Vagina (tissue), 2 donors: ENCODE measurements around the gene CLMP. TPM values are rescaled to one million over a fixed set of nuclear protein-coding genes. Genes with fewer than 3 reads are reported as not detected.

Experiments
- DNase-seq, 2 donors: peaks; one replicate each; pipeline ENCODE4 v3.0.0-alpha.2; 2017; ENCODE audit errors: extremely low spot score in 2 of 2
- H3K27ac ChIP-seq: fragments of 200-600 bp; sonication (generic); one replicate; pipeline ENCODE4 v1.5.1; 2019
- H3K27me3 ChIP-seq: fragments of 200-600 bp; sonication (generic); one replicate; pipeline ENCODE4 v1.5.1; 2019
- H3K36me3 ChIP-seq, 2 donors: fragments of 200-600 bp; sonication (generic); one replicate each; pipeline ENCODE4 v1.5.1; 2017 to 2019
- H3K4me1 ChIP-seq: fragments of 200-600 bp; sonication (generic); one replicate; pipeline ENCODE4 v1.5.1; 2019
- H3K4me3 ChIP-seq, 2 donors: fragments of 200-600 bp; sonication (generic); 1 replicate in 1 of 2; 2 replicates in 1 of 2; pipeline ENCODE4 v1.5.1; 2016 to 2019
- H3K9me3 ChIP-seq: fragments of 200-600 bp; sonication (generic); one replicate; pipeline ENCODE4 v1.5.1; 2019
- POLR2A ChIP-seq, 2 donors: fragments of 450-650 bp; IDR thresholded peaks; one replicate each; pipeline ENCODE4 v1.6.1; 2017; ENCODE audit warnings: antibody characterized with exemption in 2 of 2, mild to moderate bottlenecking in 2 of 2, moderate library complexity in 2 of 2
- POLR2AphosphoS5 ChIP-seq, 2 donors: sonication (generic); formaldehyde crosslinking; IDR thresholded peaks; one replicate each; pipeline ENCODE4 v1.9.0; 2017; ENCODE audit warnings: antibody characterized with exemption in 2 of 2, mild to moderate bottlenecking in 2 of 2, low read depth in 1 of 2; ENCODE audit not compliant: insufficient read depth in 1 of 2
- intact Hi-C: fragments of 100-400 bp; cut with DNase I; formaldehyde crosslinking; loops from one replicate; pipeline ENCODE4 v1.15.1; 2023
- total RNA-seq: library from RNA; depleted of rRNA; stranded (reverse); fragments of >200 nt; gene quantifications from one replicate; pipeline ENCODE4 v1.2.3, GENCODE V29; 2016
- TF ChIP-seq, protein P1 (sequence below), 3 experiments: fragments of 450-650 bp in 2 of 3; fragments of 200-600 bp in 1 of 3; sonication (generic) in 1 of 3; IDR thresholded peaks; one replicate each; pipeline ENCODE4 v1.5.1; 2017 to 2019; ENCODE audit warnings: antibody characterized with exemption in 3 of 3, mild to moderate bottlenecking in 2 of 3, moderate library complexity in 2 of 3

Gene CLMP
- total RNA-seq, 1 donor from 2014 or later, result 99.4 TPM

DNA sequence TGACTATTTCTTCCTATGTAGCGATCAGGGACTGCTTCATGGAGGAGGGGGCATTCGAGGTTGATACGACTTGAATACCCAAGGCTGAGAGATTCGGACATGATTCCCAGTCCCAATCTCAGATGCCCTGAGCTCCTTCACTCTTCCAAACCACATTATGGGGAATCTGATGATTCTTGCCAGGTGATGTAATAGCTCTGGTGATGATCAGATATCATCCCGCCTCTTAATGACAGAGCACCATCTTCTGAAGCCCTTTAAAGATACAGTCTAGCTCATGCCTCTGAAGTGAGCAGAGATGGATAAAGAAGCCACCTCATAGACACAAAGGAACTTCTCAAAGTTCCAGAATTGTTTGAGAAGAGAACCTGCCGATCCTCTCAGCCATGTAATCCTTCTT, 8.9 kb upstream of the CLMP start:
- no peaks in the 10 kb centered on the region for H3K36me3 ChIP-seq
- DNase-seq, result peak in 1 of 2 donors; percentile 27
- H3K27me3 ChIP-seq, result no peaks in the 10 kb centered on the region
- intact Hi-C loops, result no loop called here
- no peak overlapping the region for H3K4me3 ChIP-seq
- H3K27ac ChIP-seq, result peak overlapping the region; percentile 15
- TF ChIP-seq POLR2A (IDR thresholded peaks at IDR 0.05) (no peak), POLR2AphosphoS5 (IDR thresholded peaks at IDR 0.05; ENCODE audit: insufficient read depth in 1 of 2, low read depth in 1 of 2) (no peak)
- TF ChIP-seq, protein P1, sequence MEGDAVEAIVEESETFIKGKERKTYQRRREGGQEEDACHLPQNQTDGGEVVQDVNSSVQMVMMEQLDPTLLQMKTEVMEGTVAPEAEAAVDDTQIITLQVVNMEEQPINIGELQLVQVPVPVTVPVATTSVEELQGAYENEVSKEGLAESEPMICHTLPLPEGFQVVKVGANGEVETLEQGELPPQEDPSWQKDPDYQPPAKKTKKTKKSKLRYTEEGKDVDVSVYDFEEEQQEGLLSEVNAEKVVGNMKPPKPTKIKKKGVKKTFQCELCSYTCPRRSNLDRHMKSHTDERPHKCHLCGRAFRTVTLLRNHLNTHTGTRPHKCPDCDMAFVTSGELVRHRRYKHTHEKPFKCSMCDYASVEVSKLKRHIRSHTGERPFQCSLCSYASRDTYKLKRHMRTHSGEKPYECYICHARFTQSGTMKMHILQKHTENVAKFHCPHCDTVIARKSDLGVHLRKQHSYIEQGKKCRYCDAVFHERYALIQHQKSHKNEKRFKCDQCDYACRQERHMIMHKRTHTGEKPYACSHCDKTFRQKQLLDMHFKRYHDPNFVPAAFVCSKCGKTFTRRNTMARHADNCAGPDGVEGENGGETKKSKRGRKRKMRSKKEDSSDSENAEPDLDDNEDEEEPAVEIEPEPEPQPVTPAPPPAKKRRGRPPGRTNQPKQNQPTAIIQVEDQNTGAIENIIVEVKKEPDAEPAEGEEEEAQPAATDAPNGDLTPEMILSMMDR (IDR thresholded peaks at IDR 0.05), result no peak
- no peaks in the 10 kb centered on the region for H3K9me3 ChIP-seq
- H3K4me1 ChIP-seq, result peaks cover 15% of the 10 kb centered on the region

DNA sequence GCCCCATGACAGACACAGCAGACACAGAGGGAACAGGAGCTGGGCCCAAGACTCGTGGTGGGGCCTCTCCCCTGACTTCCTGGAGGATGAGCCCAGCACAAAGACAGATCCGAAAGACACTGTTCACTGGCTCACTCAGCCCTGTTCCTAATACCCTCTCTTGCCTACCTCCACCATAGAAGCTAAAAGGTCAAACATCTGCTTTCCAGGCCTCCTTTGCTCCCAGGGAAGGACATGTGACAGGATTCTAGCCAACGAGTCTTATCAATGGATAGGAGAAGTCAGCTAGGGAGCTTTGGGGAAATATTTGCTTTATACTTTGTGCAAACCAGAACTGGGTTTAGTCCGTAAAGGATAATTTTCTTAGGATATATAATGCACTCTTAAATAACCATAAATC, 8.4 kb upstream of the CLMP start:
- Histone ChIP-seq H3K27ac (peak overlapping the region; percentile 15), H3K4me3 (no peak overlapping the region), H3K9me3 (no peaks in the 10 kb centered on the region), H3K4me1 (peaks cover 15% of the 10 kb centered on the region), H3K36me3 (no peaks in the 10 kb centered on the region), H3K27me3 (no peaks in the 10 kb centered on the region)
- peak in 1 of 2 donors; percentile 47 for DNase-seq
- TF ChIP-seq, protein P1 (IDR thresholded peaks at IDR 0.05), result no peak
- TF ChIP-seq POLR2A (IDR thresholded peaks at IDR 0.05) (no peak), POLR2AphosphoS5 (IDR thresholded peaks at IDR 0.05; ENCODE audit: insufficient read depth in 1 of 2, low read depth in 1 of 2) (no peak)
- intact Hi-C loops, result no loop called here

DNA sequence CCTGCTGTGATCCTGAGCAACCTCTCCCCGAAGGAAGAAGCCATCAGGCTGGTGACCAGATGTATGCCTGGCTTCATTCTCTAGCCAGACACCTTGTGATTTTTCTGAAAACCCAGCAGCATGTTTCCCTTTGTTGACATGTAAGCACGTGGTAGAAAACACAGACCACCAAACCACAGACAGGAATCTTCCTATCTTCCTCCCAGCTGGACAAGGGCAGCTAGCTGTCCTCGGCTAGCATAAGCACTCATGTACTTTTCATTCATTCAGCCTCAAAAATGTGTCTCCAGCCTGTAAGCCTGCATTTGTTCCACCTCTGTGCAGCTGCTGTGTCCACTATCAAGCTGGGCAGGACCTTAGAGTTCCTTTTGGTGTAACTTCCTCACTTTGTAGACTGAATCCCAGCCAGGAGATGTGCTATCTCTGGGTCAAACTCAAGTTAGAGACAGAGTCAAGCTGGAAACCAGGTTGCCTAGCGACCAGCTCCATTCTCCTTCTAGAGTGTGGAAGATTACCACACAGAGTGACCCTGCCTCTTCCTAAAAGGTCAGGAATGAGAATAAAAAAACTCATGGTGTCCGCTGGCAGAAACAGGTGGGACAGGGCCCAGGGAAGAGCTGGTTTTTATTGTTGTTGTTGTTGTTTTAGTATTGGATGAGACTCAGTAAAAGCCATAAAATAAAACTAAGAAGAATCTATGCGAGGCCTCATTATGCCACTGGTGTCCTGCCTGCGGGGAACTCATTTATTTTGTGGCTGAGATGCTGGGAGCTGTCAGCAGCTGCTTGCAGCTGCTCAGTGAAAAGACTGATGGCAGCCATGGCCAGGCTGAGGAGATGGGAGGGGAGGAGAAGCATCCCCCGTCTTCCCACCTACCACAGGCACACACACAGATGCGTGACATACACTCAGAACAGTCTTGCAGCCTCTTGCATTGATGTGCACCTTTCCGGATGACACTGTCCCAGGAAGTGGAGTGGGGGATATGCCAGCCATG, 7.4 kb upstream of the CLMP start:
- TF ChIP-seq, protein P1 (IDR thresholded peaks at IDR 0.05), result no peak
- TF ChIP-seq POLR2AphosphoS5 (IDR thresholded peaks at IDR 0.05; ENCODE audit: insufficient read depth in 1 of 2, low read depth in 1 of 2), result no peak
- intact Hi-C loops, result no loop called here
- H3K4me3 ChIP-seq, result no peak overlapping the region
- no peak for DNase-seq
- H3K9me3 ChIP-seq, result no peaks in the 10 kb centered on the region
- H3K27ac ChIP-seq, result peak overlapping the region; percentile 15
- no peaks in the 10 kb centered on the region for H3K27me3 ChIP-seq
- H3K4me1 ChIP-seq, result peaks cover 15% of the 10 kb centered on the region
- H3K36me3 ChIP-seq, result no peaks in the 10 kb centered on the region

- intact Hi-C loops, result no loop called here
- Histone ChIP-seq H3K4me1 (peaks cover 22% of the 10 kb centered on the region), H3K36me3 (no peaks in the 10 kb centered on the region), H3K27ac (no peak overlapping the region), H3K4me3 (no peak overlapping the region), H3K27me3 (no peaks in the 10 kb centered on the region), H3K9me3 (no peaks in the 10 kb centered on the region)
- DNase-seq, result no peak
- no peak for TF ChIP-seq POLR2AphosphoS5 (IDR thresholded peaks at IDR 0.05; ENCODE audit: insufficient read depth in 1 of 2, low read depth in 1 of 2)
- TF ChIP-seq, protein P1 (IDR thresholded peaks at IDR 0.05), result no peak
- no peak for TF ChIP-seq POLR2A (IDR thresholded peaks at IDR 0.05)
Observed at GRCh38 chr11:123200264-123200663, 5.2 kb upstream of the CLMP start.

DNA sequence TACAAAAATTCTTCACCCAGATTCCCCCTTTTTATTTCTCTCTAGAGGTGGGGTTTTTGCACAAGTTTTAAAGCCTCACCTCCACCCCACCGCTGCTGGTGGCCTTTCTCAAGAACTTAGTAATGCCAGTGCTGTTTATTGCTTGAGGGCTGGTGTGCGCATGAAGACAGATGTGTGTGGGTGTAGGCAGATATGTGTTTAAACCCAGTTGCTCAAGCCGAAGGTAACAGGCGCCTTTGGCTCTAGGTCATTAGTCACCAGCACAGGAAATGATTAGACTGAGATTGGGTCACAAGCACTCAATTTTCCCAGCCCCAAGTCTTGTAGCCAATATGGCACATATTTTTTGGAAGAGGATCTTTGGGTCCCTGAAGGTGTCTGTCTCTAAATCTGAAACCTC, 2.7 kb upstream of the CLMP start:
- Histone ChIP-seq H3K4me1 (peaks cover 16% of the 10 kb centered on the region), H3K4me3 (no peak overlapping the region), H3K36me3 (no peaks in the 10 kb centered on the region), H3K9me3 (no peaks in the 10 kb centered on the region), H3K27me3 (no peaks in the 10 kb centered on the region), H3K27ac (no peak overlapping the region)
- intact Hi-C loops, result no loop called here
- no peak for DNase-seq
- TF ChIP-seq POLR2A (IDR thresholded peaks at IDR 0.05) (no peak), POLR2AphosphoS5 (IDR thresholded peaks at IDR 0.05; ENCODE audit: insufficient read depth in 1 of 2, low read depth in 1 of 2) (no peak)
- TF ChIP-seq, protein P1 (IDR thresholded peaks at IDR 0.05), result no peak
